ENCODE measurements around the gene KRTAP9-4.
"Not testable (repeated sequence)": the region's sequence is repeated elsewhere in the genome, so short reads cannot be mapped to it uniquely, and the experiment has no call there.

Gene KRTAP9-4

DNA sequence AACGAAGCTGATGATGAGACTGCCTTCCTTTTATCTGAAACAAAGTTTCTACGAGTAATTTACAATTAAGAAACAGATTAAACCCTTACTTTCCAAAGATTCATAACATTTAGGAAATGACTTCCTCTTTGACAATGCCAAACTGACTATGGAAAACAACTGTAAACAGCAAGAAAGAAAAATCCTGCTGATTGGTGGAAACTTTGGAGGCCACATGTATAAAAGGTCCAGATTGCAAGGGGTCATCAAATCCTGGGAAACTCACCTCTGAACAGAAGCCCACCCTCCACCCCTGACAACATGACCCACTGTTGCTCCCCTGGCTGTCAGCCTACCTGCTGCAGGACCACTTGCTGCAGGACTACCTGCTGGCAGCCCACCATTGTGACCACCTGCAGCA is 15.6 kb downstream of the KRTAP9-4 start, which contains the start of gene KRTAP9-6:
KRTAP9-6 (plus strand) TSS at position 301 of the 400 bp plus-strand sequence; CDS start at position 301, 0 bp downstream.
- DNase-seq, result no peak

- DNase-seq, result no peak
These were observed 18.2 kb downstream of the KRTAP9-4 start for GRCh38 chr17:41267711-41268110.

DNA sequence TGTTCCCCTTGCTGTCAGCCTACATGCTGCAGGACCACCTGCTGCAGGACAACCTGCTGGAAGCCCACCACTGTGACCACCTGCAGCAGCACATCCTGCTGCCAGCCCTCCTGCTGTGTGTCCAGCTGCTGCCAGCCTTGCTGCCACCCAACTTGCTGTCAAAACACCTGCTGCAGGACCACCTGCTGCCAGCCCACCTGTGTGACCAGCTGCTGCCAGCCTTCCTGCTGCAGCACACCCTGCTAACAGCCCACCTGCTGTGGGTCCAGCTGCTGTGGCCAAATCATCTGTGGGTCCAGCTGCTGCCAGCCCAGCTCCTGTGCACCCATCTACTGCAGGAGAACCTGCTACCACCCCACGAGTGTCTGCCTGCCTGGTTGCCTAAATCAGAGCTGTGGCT is 21.8 kb downstream of the KRTAP9-4 start:
- not testable (repeated sequence) for DNase-seq

GRCh38 chr17:41271858-41272257 is 22.4 kb downstream of the KRTAP9-4 start:
- no peak for DNase-seq

DNA sequence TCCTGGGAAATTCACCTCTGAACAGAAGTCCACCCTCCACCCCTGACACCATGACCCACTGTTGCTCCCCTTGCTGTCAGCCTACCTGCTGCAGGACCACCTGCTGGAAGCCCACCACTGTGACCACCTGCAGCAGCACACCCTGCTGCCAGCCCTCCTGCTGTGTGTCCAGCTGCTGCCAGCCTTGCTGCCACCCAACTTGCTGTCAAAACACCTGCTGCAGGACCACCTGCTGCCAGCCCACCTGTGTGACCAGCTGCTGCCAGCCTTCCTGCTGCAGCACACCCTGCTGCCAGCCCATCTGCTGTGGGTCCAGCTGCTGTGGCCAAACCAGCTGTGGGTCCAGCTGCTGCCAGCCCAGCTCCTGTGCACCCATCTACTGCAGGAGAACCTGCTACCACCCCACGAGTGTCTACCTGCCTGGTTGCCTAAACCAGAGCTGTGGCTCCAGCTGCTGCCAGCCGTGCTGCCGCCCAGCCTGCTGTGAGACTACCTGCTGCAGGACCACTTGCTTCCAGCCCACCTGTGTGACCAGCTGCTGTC is 26.2 kb downstream of the KRTAP9-4 start, which contains the start of gene KRTAP9-7:
KRTAP9-7 (plus strand) TSS at position 51 of the 543 bp plus-strand sequence; CDS start at position 51, 0 bp downstream.
- not testable (repeated sequence) for DNase-seq

- peak in 1 of 5 donors; percentile 0 for DNase-seq
These were observed 28.9 kb downstream of the KRTAP9-4 start for GRCh38 chr17:41278176-41278955.

DNA sequence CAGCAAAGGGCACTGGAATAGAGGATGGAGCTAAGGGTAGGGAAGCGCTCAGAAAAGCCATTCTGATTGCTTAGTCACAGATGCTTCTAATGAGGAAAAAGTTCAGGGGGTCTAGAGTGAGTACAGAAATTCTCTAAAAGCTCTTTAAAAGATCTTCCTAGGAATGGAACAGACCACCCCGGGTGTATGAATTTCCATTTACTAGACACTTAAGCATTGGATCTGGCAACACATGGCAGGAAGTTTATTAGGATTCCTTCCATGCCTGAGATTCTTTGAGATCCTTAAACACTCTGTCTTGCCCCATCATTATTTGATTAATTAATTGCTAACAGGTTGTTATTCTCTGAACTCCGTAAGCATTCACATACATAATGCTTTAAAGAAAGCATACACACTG is 34.6 kb downstream of the KRTAP9-4 start:
- no peak for DNase-seq

- no peak for DNase-seq
These were observed 35.1 kb downstream of the KRTAP9-4 start for GRCh38 chr17:41284546-41284945.

- peak in 1 of 5 donors; percentile 0 for DNase-seq
These were observed 37.6 kb downstream of the KRTAP9-4 start for GRCh38 chr17:41287050-41287449.

- no peak for DNase-seq
These were observed 44.5 kb downstream of the KRTAP9-4 start for GRCh38 chr17:41294016-41294415.

DNA sequence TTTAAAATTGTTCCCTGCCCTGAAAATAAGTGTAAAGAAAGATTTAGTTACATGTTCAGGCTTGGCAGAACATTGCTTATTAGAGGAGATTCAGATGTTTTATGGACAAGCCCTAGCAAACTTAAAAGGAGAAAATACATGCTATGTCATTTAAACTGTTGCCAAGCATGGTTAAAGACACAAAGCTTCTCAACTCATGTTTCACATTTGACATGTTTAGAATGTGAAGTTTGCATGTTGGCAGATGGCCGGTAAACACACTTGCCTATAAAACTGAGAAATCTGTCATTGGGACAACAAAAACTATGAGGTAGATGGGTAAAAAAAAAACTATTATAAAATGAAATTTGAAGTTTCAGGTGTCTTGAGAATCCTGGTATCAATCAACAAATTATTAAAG is 47.4 kb downstream of the KRTAP9-4 start:
- no peak for DNase-seq

DNA sequence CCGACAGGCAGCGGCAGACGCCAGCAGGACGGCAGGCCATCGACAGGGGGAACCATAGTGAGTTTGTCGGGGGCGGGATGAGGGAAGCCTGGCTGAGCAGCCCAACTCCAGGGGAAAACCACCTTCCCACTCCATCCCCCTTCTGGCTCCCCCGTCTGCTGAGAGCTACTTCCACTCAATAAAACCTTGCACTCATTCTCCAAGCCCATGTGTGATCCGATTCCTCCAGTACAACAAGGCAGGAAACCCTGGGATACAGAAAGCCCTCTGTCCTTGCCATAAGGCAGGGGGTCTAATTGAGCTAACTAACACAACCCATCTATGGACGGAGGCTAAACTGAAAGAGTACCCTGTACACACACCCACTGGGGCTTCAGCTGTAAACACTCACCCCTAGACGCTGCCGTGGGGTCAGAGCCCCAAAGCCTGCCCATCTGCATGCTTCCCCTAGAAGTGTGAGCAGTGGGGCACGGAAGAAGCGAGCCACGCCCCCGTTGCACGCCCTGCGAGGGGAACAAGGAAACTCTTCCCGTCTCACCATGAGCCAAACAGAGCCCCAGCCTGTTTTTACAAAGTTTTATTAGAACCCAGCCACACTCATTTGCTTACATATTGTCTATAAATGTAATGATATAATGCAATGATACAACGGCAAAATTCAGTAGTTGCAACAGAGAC is 49.1 kb downstream of the KRTAP9-4 start:
- no peak for DNase-seq
